BJ (cell line): ENCODE measurements around the gene TECPR2. TPM values are rescaled to one million over a fixed set of nuclear protein-coding genes. Genes with fewer than 3 reads are reported as not detected.

Experiments
- CTCF ChIA-PET: fragments of 350-600 bp; formaldehyde crosslinking; extraction: SDS; loops from one replicate; lab custom pipeline; 2021; ENCODE audit warnings: antibody characterized with exemption, inconsistent platforms; lab: Yijun Ruan, JAX
- POLR2A ChIA-PET: fragments of 300-600 bp; sonication (Branson Sonifier 250); formaldehyde crosslinking; extraction: SDS; loops from one replicate; lab custom pipeline; 2021; ENCODE audit warnings: antibody characterized with exemption; lab: Charles Lee
- DNase-seq: peaks from one replicate; pipeline ENCODE4 v3.0.0-alpha.2; 2011; ENCODE audit warnings: low read depth
- H3K27me3 ChIP-seq: 2 replicates; pipeline ENCODE4 v1.6.0; 2011; ENCODE audit warnings: low read length; ENCODE audit not compliant: control insufficient read depth, insufficient read depth
- H3K36me3 ChIP-seq: 2 replicates; pipeline ENCODE4 v1.5.1; 2011; ENCODE audit warnings: low read length; ENCODE audit not compliant: control insufficient read depth, insufficient read depth
- H3K4me3 ChIP-seq: 2 replicates; pipeline ENCODE4 v1.5.1; 2011; ENCODE audit warnings: low read depth, mild to moderate bottlenecking, control low read depth, low read length
- CTCF ChIP-seq: IDR thresholded peaks from 2 replicates; pipeline ENCODE4 v1.5.1; 2011; ENCODE audit warnings: low read depth, mild to moderate bottlenecking, control low read depth, inconsistent platforms, low read length, moderate library complexity; ENCODE audit not compliant: insufficient read depth
- polyA plus RNA-seq: library from polyadenylated mRNA; depleted of rRNA; stranded (reverse); fragments of >200 nt; gene quantifications from 2 replicates; pipeline ENCODE4 v1.2.3, GENCODE V29; 2011

Gene TECPR2
- polyA plus RNA-seq, 1 experiment, result 11.7 TPM

GRCh38 chr14:102445066-102445465, 82.3 kb downstream of the TECPR2 start:
- Histone ChIP-seq H3K4me3 (no peak overlapping the region), H3K36me3 (peaks cover 22% of the 10 kb centered on the region), H3K27me3 (no peaks in the 10 kb centered on the region)
- ChIA-PET CTCF (interaction anchor here (1.3 to 1.8 kb wide), 2 partner anchors 71 to 109 kb away, joined by 4 read pairs; no protein-coding TSS in a partner anchor), POLR2A (no interaction called here)
- DNase-seq, result no peak
- no peak for TF ChIP-seq CTCF

GRCh38 chr14:102445641-102446040, 82.9 kb downstream of the TECPR2 start:
- Histone ChIP-seq H3K4me3 (no peak overlapping the region), H3K36me3 (peaks cover 22% of the 10 kb centered on the region), H3K27me3 (no peaks in the 10 kb centered on the region)
- TF ChIP-seq CTCF, result no peak
- CTCF ChIA-PET, result interaction anchor here (1.3 to 1.8 kb wide), 2 partner anchors 70 to 110 kb away, joined by 4 read pairs; no protein-coding TSS in a partner anchor
- DNase-seq, result no peak
- POLR2A ChIA-PET, result no interaction called here

DNA sequence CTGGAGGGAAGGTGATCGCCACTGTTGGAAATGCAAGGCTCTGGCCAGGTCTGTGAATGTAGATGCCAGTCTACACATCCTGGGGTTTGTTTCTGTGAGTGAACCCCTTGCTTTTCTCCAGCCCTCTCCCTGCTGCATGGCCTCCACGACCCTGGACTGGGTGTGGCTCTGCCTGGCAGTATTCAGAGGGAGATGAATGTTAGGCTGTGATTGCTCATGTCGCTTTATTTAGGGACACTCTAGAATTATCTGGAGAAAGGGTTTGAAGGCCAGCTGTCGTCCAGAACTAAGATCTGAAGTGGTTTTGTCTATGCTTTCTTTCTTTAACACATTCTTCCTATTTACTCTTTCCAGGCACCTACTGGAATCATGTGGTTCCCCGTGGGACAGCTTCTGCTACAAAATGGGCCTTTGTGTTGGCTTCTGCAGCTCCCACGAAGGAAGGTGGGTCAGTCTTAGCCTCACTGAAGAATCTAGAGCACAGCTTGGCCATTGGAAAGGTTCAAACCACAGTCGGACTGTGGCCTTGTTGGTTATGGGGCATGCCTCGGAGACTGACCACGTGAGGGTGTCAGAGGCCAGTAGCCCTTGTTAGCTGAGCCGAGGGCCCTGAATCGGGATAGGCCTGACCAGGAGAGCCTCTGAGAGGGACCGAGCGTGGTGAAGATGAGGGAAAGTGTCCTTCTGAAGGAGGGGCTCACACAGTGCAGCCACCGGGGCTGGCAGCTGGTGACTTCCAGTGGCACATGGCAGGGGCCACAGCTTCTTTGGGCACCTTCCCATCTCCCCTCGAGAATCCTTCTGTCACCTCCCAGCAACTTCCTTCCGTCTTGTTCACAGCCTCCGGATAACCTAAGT, 87.7 kb downstream of the TECPR2 start:
- no peak for TF ChIP-seq CTCF
- no peak overlapping the region for H3K4me3 ChIP-seq
- peaks cover 18% of the 10 kb centered on the region for H3K36me3 ChIP-seq
- no peaks in the 10 kb centered on the region for H3K27me3 ChIP-seq
- DNase-seq, result no peak
- POLR2A ChIA-PET, result no interaction called here
- CTCF ChIA-PET, result interaction anchor here (0.8 to 5.0 kb wide), 3 partner anchors 9 to 74 kb away, joined by 3 to 20 read pairs (median 3); no protein-coding TSS in a partner anchor

DNA sequence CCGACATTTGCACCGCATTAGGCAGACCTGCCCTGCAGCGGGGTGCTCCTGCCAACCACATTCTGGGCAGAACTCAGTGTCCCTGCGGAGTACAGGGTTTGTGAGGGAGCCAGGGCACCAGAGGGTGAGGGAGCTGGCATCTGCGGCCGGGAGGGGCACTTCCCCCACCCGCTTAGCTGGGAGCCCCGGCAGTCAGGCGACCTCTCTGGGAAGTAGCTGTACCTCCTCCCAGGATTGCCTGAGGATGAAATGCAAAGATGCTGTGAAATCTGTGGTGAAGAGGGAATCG, 88.3 kb downstream of the TECPR2 start:
- Histone ChIP-seq H3K27me3 (no peaks in the 10 kb centered on the region), H3K36me3 (peaks cover 16% of the 10 kb centered on the region), H3K4me3 (no peak overlapping the region)
- no peak for DNase-seq
- ChIA-PET POLR2A (no interaction called here), CTCF (interaction anchor here (0.8 to 5.0 kb wide), 3 partner anchors 9 to 73 kb away, joined by 3 to 20 read pairs (median 3); no protein-coding TSS in a partner anchor)
- TF ChIP-seq CTCF, result no peak

DNA sequence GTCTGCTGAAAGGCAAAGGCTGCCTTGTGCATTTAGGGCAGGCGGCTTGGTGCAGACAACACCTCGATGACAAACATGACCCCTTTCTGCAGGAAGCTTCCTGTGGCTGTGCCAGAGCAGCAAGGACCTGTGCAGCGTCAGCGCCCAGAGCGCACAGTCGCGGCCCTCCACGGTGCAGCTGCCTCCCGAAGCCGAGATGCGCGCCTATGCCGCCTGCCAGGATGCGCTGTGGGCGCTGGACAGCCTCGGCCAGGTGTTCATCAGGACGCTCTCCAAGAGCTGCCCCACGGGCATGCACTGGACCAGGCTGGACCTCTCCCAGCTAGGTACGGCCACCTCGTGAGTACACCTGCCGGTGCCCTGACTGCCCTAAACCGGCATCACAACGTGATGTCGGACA, 89.6 kb downstream of the TECPR2 start:
- Histone ChIP-seq H3K4me3 (no peak overlapping the region), H3K36me3 (peaks cover 17% of the 10 kb centered on the region), H3K27me3 (no peaks in the 10 kb centered on the region)
- CTCF ChIA-PET, result interaction anchor here (0.7 to 5.0 kb wide), 4 partner anchors 13 to 73 kb away, joined by 3 to 20 read pairs (median 3); no protein-coding TSS in a partner anchor
- no peak for DNase-seq
- POLR2A ChIA-PET, result no interaction called here
- TF ChIP-seq CTCF, result no peak
